ENCODE data around the gene TRMT10A.
"Not testable (repeated sequence)": the region's sequence is repeated elsewhere in the genome, so short reads cannot be mapped to it uniquely, and the experiment has no call there.

TRMT10A gene

GRCh38 chr4:99552872-99553271 lies 11.0 kb downstream of the TRMT10A start:
- no peak for DNase-seq (ENCODE audit: low spot score)

- DNase-seq (ENCODE audit: low spot score) = no peak
Measured at GRCh38 chr4:99540277-99540939, 23.4 kb downstream of the TRMT10A start.

DNA sequence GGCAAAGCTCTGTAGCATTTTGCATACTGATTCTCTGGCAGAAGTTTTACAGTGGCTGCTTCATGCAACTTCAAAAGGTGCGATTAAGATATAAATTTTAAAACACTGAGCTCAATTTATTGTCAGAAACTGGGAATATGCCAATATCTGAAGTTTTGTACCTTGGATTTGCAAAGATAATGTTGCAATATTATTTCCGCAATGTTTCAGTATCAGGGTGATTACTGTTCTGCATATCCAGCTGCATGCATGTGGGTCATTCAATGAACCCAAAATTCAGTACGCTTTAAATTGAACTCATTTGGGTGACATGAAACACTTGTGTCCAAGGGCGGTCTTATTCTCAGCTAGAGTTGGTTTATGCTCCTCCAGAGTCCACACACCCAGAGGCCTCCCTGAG lies 26.2 kb downstream of the TRMT10A start:
- no peak for DNase-seq (ENCODE audit: low spot score)

DNA sequence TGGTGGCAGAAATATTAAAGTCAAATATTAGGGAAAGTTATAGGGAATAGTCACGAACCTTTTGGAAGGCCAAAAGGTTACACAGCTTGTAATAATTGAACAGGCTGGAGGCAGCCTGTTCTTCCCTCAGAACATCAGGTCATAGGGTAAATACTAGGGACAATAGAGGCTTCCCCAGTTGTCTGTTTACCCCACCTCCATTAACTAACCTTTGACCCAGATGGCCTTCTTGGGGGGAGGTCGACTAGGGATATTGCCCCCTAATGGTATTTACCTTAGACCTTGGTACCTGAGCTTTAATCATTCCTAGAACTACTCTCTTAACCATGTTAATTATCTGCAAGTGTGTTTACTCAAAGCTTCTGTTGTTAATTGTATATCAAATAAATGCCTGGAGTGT lies 27.0 kb downstream of the TRMT10A start:
- no peak for DNase-seq (ENCODE audit: low spot score)

GRCh38 chr4:99536271-99536670 lies 27.6 kb downstream of the TRMT10A start:
- no peak for DNase-seq (ENCODE audit: low spot score)

GRCh38 chr4:99534699-99535098 lies 29.1 kb downstream of the TRMT10A start:
- DNase-seq (ENCODE audit: low spot score) = not testable (repeated sequence)

DNA sequence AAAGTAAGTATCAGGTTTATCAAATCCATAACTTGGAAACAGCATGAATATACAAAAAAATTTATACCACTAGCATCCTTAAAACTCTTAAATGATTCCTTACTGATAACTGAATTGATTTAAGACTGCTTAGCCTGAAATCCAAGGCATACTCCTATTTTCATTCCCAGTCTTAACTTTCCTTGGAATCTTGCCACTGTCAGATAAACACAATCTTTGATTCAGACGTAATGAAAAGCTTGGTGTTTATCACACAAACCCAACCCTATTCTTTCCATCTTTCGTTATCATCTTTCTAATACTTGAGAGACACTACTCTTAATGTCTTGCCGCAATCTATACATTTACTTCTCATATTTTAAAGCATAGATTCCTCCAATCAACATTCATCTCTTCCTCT lies 33.9 kb downstream of the TRMT10A start:
- DNase-seq (ENCODE audit: low spot score) = no peak

DNA sequence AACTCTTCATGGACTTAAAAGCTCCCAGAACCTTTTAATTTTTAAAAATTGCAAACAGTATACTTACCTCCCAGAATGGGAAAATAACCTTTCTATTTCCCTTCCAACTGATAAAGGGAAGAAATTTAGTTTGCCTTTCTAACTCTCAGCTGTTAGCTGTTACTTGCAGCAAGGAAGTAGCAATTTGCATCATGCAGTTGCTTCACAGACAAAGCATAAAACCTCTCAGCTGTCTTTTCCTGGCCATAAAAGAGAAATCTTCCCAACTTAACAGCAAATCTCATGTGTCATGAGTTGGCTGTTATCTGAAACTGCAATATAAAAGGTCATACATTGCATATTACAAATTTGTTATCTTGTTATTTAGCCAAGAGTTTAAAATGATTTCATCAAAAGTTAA lies 34.6 kb downstream of the TRMT10A start:
- DNase-seq (ENCODE audit: low spot score) = no peak

DNA sequence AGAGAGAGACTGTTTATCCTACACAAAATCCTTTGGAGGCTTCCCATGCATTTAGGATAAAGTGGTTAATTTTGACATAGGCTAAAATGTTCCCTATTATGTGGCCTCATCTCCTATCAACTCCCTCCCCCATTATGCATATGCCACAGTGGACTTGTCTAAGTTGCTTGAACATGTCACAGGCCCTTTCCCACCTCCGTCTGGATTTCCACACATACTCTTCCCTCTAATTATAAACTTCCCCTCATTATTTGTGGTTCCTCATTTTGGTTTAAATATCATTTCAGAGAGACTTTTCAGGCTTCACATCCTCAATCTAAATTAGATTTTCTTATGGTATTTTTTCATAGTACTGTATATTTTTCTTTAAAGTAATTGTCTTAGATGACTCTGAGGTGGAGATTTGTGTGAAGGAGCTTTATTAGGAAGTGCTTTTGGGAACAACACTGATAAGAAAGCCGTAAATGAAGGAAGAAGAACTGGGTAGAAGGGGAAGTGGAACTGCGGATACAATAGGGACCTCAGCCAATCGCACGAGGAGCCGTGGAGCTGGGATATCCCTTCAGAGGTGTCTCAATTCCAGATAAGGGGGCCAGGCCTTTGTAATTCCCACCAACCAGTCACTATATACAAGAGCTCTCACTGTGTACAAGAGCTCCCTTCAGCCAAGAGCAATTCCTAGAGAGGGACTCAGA lies 45.1 kb downstream of the TRMT10A start:
- peak; percentile 15 for DNase-seq (ENCODE audit: low spot score)

GRCh38 chr4:99510721-99511120 lies 53.1 kb downstream of the TRMT10A start, which contains the start of gene C4orf17:
C4orf17 (plus strand) TSS chr4:99511021; CDS start chr4:99513082, 2,061 bp downstream.
- DNase-seq (ENCODE audit: low spot score) = no peak

GRCh38 chr4:99507762-99508161 lies 56.1 kb downstream of the TRMT10A start:
- DNase-seq (ENCODE audit: low spot score) = no peak

GRCh38 chr4:99507349-99507748 lies 56.5 kb downstream of the TRMT10A start:
- DNase-seq (ENCODE audit: low spot score) = no peak

DNA sequence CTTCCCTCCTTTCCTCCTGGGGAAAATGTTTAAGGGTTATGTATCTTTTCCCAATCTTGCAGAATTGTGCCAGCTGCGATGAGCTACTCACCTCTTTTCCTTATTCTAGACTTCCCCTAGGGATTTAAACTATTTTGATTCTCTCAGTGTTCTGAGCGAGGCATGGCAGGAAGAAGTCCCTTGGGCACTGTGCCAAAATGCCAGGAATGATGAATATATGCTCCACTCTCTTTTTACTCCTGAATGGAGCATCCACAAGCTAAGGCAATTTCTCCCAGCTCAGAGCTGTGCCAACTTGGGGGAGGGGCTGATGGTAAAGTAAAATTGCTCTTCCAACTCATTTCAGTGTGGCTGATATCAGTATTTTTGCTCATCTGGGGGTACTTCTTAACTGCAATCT lies 57.1 kb downstream of the TRMT10A start:
- no peak for DNase-seq (ENCODE audit: low spot score)

GRCh38 chr4:99504804-99505502 lies 58.9 kb downstream of the TRMT10A start:
- DNase-seq (ENCODE audit: low spot score) = no peak
